Keratinocyte (primary cell): ENCODE results near the gene LCP2. TPM values are rescaled to one million over a fixed set of nuclear protein-coding genes. Genes with fewer than 3 reads are reported as not detected.

Experiments used
- DNase-seq: peaks from one replicate; pipeline ENCODE4 v3.0.0-alpha.2; 2011; ENCODE audit warnings: low read depth, missing footprints, low spot score
- FAIRE-seq: peaks from 2 replicates; lab custom pipeline; 2011; peaks lifted over from hg19 to GRCh38; lab: Jason Lieb, UNC
- H2AFZ ChIP-seq: 2 replicates; pipeline ENCODE4 v1.6.0; 2012; ENCODE audit warnings: low read length, control low read depth, inconsistent platforms; ENCODE audit not compliant: control insufficient read depth
- H3K27ac ChIP-seq: 2 replicates; pipeline ENCODE4 v1.5.1; 2011; ENCODE audit warnings: low read length; ENCODE audit not compliant: control insufficient read depth, insufficient read depth
- H3K27me3 ChIP-seq: 3 replicates; pipeline ENCODE4 v1.6.0; 2011; ENCODE audit warnings: low read length; ENCODE audit not compliant: control insufficient read depth, insufficient read depth; ENCODE audit errors: extremely low read depth
- H3K36me3 ChIP-seq, 2 experiments: 2 replicates in 1 of 2; 3 replicates in 1 of 2; pipeline ENCODE4 v1.5.1; 2011; ENCODE audit warnings: low read length in 2 of 2, mild to moderate bottlenecking in 1 of 2; ENCODE audit not compliant: control insufficient read depth in 2 of 2, insufficient read depth in 2 of 2; ENCODE audit errors: extremely low read depth in 1 of 2
- H3K4me1 ChIP-seq: 3 replicates; pipeline ENCODE4 v1.5.1; 2011; ENCODE audit warnings: low read length; ENCODE audit not compliant: control insufficient read depth, insufficient read depth; ENCODE audit errors: extremely low read depth
- H3K4me2 ChIP-seq: 3 replicates; pipeline ENCODE4 v1.6.0; 2011; ENCODE audit warnings: low read depth, low read length; ENCODE audit not compliant: control insufficient read depth, insufficient read depth; ENCODE audit errors: extremely low read depth
- H3K4me3 ChIP-seq, 3 experiments: fragments of 200-600 bp in 1 of 3; sonication (generic) in 1 of 3; 2 replicates in 2 of 3; 3 replicates in 1 of 3; pipeline ENCODE4 v1.5.1; 2011 to 2016; ENCODE audit warnings: low read length in 3 of 3, mild to moderate bottlenecking in 3 of 3, control low read depth in 2 of 3, inconsistent platforms in 1 of 3, low read depth in 1 of 3, mixed read lengths in 1 of 3, mixed run types in 1 of 3, moderate library complexity in 1 of 3; ENCODE audit not compliant: control insufficient read depth in 2 of 3, insufficient read depth in 2 of 3; ENCODE audit errors: extremely low read depth in 1 of 3
- H3K79me2 ChIP-seq: 2 replicates; pipeline ENCODE4 v1.6.0; 2012; ENCODE audit warnings: low read length; ENCODE audit not compliant: control insufficient read depth, insufficient read depth
- H3K9ac ChIP-seq: 3 replicates; pipeline ENCODE4 v1.6.0; 2011; ENCODE audit warnings: low read length; ENCODE audit not compliant: control insufficient read depth, insufficient read depth; ENCODE audit errors: extremely low read depth
- H3K9me1 ChIP-seq: 3 replicates; pipeline ENCODE4 v1.6.0; 2011; ENCODE audit warnings: low read length; ENCODE audit not compliant: control insufficient read depth, insufficient read depth; ENCODE audit errors: extremely low read depth
- H3K9me3 ChIP-seq: 2 replicates; pipeline ENCODE4 v1.5.1; 2012; ENCODE audit warnings: low read depth, low read length; ENCODE audit not compliant: control insufficient read depth
- H4K20me1 ChIP-seq: 3 replicates; pipeline ENCODE4 v1.6.0; 2011; ENCODE audit warnings: low read length; ENCODE audit not compliant: control insufficient read depth, insufficient read depth; ENCODE audit errors: extremely low read depth
- EZH2 ChIP-seq: IDR thresholded peaks from one replicate; pipeline ENCODE4 v1.6.1; 2012; ENCODE audit warnings: inconsistent platforms, mild to moderate bottlenecking, low read length, moderate library complexity
- dilution Hi-C: fragments of 300-500 bp; cut with MboI; formaldehyde crosslinking; loops from one replicate; pipeline ENCODE4 v1.7.0; 2020; ENCODE audit warnings: low sequenced_read_pairs; ENCODE audit not compliant: extremely low pct_ligation_motif_present
- polyA plus RNA-seq, 5 experiments: library from polyadenylated mRNA; depleted of rRNA in 3 of 5; stranded (reverse) in 3 of 5; stranded (forward) in 1 of 5; unstranded in 1 of 5; fragments of >200 nt; gene quantifications; 1 replicate in 1 of 5; 2 replicates in 3 of 5; 3 replicates in 1 of 5; pipeline versions ENCODE4 v1.2.1 to v1.2.3, GENCODE V29; 2011 to 2012; ENCODE audit warnings: missing spikeins in 2 of 5, low read depth in 1 of 5, low replicate concordance in 1 of 5
- TF ChIP-seq, protein P1 (sequence below), 3 experiments: IDR thresholded peaks in 1 of 3; conservative IDR thresholded peaks in 1 of 3; optimal IDR thresholded peaks in 1 of 3; 2 replicates in 2 of 3; 3 replicates in 1 of 3; pipeline versions ENCODE3 to v1.5.1; 2011; ENCODE audit warnings: low read length in 3 of 3, mild to moderate bottlenecking in 3 of 3, moderate library complexity in 2 of 3, control low read depth in 1 of 3, inconsistent platforms in 1 of 3; ENCODE audit not compliant: insufficient read depth in 2 of 3; ENCODE audit errors: extremely low read depth in 1 of 3

Gene LCP2
- polyA plus RNA-seq, 1 donor (not counting 4 experiments of a cell fraction or from before 2014, with no cell fraction given): not detected

GRCh38 chr5:170273968-170274710, 23.4 kb downstream of the LCP2 start:
- H3K4me2 ChIP-seq: no peak overlapping the region

DNA sequence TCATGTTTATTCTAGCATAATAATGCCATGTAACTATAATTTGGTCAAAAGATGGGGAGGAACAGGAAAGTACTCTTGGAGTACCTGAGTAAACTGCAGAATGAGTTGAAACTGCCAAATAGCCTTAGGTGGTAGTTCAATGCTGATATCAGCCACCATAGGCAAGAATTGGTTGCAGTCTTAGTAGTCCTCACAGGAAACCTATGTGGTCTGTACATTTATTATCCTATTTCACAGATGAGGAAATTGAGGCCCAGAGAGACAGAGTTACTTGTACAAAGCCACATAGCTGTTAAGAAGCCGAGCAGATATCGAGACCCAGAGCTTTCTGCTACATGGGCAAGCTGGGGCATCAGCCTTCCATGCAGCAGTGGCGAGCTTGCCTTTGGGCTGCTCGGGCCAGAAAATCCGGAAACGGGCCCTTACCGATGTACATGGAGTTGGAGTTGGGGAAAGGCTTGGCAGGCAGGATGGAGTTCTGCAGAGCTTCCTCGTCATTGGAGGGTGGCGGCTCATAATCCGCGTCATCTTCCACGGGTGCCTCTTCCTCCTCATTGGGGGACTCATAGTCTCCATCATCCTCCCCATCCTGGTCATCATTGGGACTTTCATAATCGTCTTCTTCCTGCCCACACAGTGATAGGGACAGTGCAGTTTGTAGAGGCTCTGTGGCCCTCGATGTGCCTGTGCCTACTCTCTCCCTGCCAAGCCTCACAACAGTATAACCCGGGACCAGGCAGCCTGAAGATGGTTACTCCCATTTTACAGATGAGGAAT, 27.1 kb downstream of the LCP2 start:
- no peaks in the 10 kb centered on the region for H3K9me3 ChIP-seq
- no peaks in the 10 kb centered on the region for H3K9me1 ChIP-seq
- H4K20me1 ChIP-seq: no peaks in the 10 kb centered on the region
- no peak overlapping the region for H3K27ac ChIP-seq
- no peak for TF ChIP-seq EZH2
- TF ChIP-seq, protein P1, sequence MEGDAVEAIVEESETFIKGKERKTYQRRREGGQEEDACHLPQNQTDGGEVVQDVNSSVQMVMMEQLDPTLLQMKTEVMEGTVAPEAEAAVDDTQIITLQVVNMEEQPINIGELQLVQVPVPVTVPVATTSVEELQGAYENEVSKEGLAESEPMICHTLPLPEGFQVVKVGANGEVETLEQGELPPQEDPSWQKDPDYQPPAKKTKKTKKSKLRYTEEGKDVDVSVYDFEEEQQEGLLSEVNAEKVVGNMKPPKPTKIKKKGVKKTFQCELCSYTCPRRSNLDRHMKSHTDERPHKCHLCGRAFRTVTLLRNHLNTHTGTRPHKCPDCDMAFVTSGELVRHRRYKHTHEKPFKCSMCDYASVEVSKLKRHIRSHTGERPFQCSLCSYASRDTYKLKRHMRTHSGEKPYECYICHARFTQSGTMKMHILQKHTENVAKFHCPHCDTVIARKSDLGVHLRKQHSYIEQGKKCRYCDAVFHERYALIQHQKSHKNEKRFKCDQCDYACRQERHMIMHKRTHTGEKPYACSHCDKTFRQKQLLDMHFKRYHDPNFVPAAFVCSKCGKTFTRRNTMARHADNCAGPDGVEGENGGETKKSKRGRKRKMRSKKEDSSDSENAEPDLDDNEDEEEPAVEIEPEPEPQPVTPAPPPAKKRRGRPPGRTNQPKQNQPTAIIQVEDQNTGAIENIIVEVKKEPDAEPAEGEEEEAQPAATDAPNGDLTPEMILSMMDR (optimal IDR thresholded peaks at IDR 0.05 in 1 of 3, IDR thresholded peaks at IDR 0.05 in 1 of 3, conservative IDR thresholded peaks at IDR 0.05 in 1 of 3; ENCODE audit: extremely low read depth in 1 of 3, insufficient read depth in 2 of 3, low read length in 3 of 3): no peak
- no peak overlapping the region for H3K9ac ChIP-seq
- no peak overlapping the region for H3K4me3 ChIP-seq
- no peaks in the 10 kb centered on the region for H3K79me2 ChIP-seq
- no peaks in the 10 kb centered on the region for H3K4me1 ChIP-seq
- peaks cover 13% of the 10 kb centered on the region for H3K27me3 ChIP-seq
- DNase-seq (no peak), FAIRE-seq (no peak)
- H3K4me2 ChIP-seq: no peak overlapping the region
- dilution Hi-C loops: no loop called here
- H3K36me3 ChIP-seq: no peaks in the 10 kb centered on the region
- no peak overlapping the region for H2AFZ ChIP-seq

More at GRCh38 chr5:170273968-170274710, 23.4 kb downstream of the LCP2 start:
- Histone ChIP-seq H3K9ac (no peak overlapping the region), H3K27ac (no peak overlapping the region), H4K20me1 (no peaks in the 10 kb centered on the region), H3K4me3 (no peak overlapping the region), H3K9me1 (no peaks in the 10 kb centered on the region), H3K9me3 (no peaks in the 10 kb centered on the region), H3K79me2 (no peaks in the 10 kb centered on the region), H3K27me3 (no peaks in the 10 kb centered on the region), H3K36me3 (no peaks in the 10 kb centered on the region), H2AFZ (no peak overlapping the region), H3K4me1 (no peaks in the 10 kb centered on the region)
- FAIRE-seq: no peak
- TF ChIP-seq EZH2: no peak
- TF ChIP-seq, protein P1 (optimal IDR thresholded peaks at IDR 0.05 in 1 of 3, IDR thresholded peaks at IDR 0.05 in 1 of 3, conservative IDR thresholded peaks at IDR 0.05 in 1 of 3; ENCODE audit: extremely low read depth in 1 of 3, insufficient read depth in 2 of 3, low read length in 3 of 3): peak in 1 of 3 experiments; percentile 27
- dilution Hi-C loops: no loop called here
- no peak for DNase-seq
